NCI-H146 treated with DMSO at 0.1 percent for 48 hours (cell line): ENCODE measurements around the gene BIN1.

Source experiments
- DNase-seq: peaks from one replicate; lab custom pipeline; 2025; ENCODE audit not compliant: unreplicated experiment; lab: John Stamatoyannopoulos, UW

The BIN1 gene

GRCh38 chr2:127104166-127104660, 2.7 kb downstream of the BIN1 start:
- DNase-seq: no peak

- no peak for DNase-seq
Measured at GRCh38 chr2:127103243-127104165, 3.5 kb downstream of the BIN1 start.

GRCh38 chr2:127102521-127103242, 4.3 kb downstream of the BIN1 start:
- DNase-seq: no peak

- DNase-seq: no peak
Measured at GRCh38 chr2:127101756-127102477, 5.0 kb downstream of the BIN1 start.

- no peak for DNase-seq
Measured at GRCh38 chr2:127101048-127101611, 5.8 kb downstream of the BIN1 start.

GRCh38 chr2:127100251-127101047, 6.5 kb downstream of the BIN1 start:
- no peak for DNase-seq

- DNase-seq: no peak
Measured at GRCh38 chr2:127098711-127099110, 8.2 kb downstream of the BIN1 start.

GRCh38 chr2:127097841-127098651, 8.9 kb downstream of the BIN1 start:
- DNase-seq: no peak

- no peak for DNase-seq
Measured at GRCh38 chr2:127097471-127097765, 9.5 kb downstream of the BIN1 start.

- DNase-seq: no peak
Measured at GRCh38 chr2:127096718-127097470, 10.1 kb downstream of the BIN1 start.

GRCh38 chr2:127096280-127096679, 10.7 kb downstream of the BIN1 start:
- no peak for DNase-seq

- no peak for DNase-seq
Measured at GRCh38 chr2:127095784-127096183, 11.2 kb downstream of the BIN1 start.

GRCh38 chr2:127095367-127095641, 11.7 kb downstream of the BIN1 start:
- DNase-seq: no peak

GRCh38 chr2:127094509-127095366, 12.2 kb downstream of the BIN1 start:
- no peak for DNase-seq

GRCh38 chr2:127093648-127094210, 13.2 kb downstream of the BIN1 start:
- DNase-seq: no peak

- no peak for DNase-seq
Measured at GRCh38 chr2:127092901-127093516, 13.9 kb downstream of the BIN1 start.

- DNase-seq: no peak
Measured at GRCh38 chr2:127092306-127092705, 14.6 kb downstream of the BIN1 start.
